Measurements from ENCODE around the gene PIGN. TPM values are rescaled to one million over a fixed set of nuclear protein-coding genes. Genes with fewer than 3 reads are reported as not detected.

Gene PIGN
- total RNA-seq, 3 donors from 2014 or later = 29.5 to 40.4 (median 36.3) TPM

DNA sequence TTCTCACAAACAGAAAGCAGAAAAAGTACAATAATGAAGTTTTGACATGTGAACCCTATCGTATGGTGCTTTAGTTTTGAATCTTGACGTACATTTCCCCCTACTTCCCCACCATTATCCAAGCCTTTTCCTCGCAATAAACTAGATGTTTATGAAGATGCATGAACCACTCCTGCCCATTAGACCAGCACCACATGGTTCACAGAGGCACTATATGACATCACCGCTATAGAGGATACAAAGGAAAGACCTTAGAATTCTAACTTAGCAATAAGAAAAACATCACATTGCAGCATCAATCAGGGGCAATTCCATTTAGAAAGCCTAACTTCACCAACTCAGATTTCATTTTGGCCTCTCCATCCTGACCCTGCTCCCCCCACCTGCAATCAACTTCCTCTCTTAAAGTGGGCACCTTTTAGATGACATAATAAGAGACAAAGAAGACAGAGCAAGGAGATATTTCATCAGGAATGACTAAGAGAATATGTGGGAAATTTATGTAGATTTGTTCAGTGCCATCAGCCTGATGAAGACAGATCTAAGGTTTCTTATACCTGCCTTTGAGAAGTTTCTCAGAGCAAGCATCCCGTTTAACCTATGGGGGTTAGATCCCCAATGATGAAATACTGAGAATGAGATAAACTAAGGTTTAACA lies 124.9 kb downstream of the PIGN start:
- no peak for DNase-seq
- peak; percentile 64 for ATAC-seq
- Histone ChIP-seq H3K36me3 (ENCODE audit: low read depth) (no peaks in the 10 kb centered on the region), H3K9me3 (no peaks in the 10 kb centered on the region), H3K4me1 (ENCODE audit: low read depth) (no peaks in the 10 kb centered on the region), H3K4me3 (no peak overlapping the region)
- intact Hi-C loops (cut with DNase I, micrococcal nuclease) = no loop called here
- TF ChIP-seq, protein P1, sequence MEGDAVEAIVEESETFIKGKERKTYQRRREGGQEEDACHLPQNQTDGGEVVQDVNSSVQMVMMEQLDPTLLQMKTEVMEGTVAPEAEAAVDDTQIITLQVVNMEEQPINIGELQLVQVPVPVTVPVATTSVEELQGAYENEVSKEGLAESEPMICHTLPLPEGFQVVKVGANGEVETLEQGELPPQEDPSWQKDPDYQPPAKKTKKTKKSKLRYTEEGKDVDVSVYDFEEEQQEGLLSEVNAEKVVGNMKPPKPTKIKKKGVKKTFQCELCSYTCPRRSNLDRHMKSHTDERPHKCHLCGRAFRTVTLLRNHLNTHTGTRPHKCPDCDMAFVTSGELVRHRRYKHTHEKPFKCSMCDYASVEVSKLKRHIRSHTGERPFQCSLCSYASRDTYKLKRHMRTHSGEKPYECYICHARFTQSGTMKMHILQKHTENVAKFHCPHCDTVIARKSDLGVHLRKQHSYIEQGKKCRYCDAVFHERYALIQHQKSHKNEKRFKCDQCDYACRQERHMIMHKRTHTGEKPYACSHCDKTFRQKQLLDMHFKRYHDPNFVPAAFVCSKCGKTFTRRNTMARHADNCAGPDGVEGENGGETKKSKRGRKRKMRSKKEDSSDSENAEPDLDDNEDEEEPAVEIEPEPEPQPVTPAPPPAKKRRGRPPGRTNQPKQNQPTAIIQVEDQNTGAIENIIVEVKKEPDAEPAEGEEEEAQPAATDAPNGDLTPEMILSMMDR (IDR thresholded peaks at IDR 0.05) = no peak

DNA sequence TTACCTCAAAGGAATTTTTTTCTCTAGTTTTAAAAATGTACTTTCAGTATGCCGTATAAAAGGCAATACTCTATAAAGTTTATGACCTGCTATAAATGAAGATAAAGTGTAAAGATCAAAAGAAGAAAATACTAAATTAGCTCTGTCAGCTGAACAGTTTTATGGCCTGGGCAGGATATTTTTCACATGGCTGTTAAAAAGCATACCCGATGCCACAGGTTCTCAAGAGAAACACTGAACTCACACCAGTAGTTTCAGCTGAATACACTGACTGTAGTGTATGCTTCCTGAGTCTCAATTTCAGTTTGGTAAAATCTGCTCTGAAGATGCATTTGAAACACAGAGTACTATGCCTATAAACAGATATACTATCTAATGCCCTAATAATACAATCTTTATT lies 126.0 kb downstream of the PIGN start:
- no peaks in the 10 kb centered on the region for H3K9me3 ChIP-seq
- H3K4me1 ChIP-seq (ENCODE audit: low read depth) = no peaks in the 10 kb centered on the region
- no peaks in the 10 kb centered on the region for H3K36me3 ChIP-seq (ENCODE audit: low read depth)
- DNase-seq = peak in 1 of 3 donors; percentile 54
- TF ChIP-seq, protein P1 (IDR thresholded peaks at IDR 0.05) = no peak
- intact Hi-C loops (cut with DNase I, micrococcal nuclease) = no loop called here
- no peak overlapping the region for H3K4me3 ChIP-seq
- peak; percentile 89 for ATAC-seq

DNA sequence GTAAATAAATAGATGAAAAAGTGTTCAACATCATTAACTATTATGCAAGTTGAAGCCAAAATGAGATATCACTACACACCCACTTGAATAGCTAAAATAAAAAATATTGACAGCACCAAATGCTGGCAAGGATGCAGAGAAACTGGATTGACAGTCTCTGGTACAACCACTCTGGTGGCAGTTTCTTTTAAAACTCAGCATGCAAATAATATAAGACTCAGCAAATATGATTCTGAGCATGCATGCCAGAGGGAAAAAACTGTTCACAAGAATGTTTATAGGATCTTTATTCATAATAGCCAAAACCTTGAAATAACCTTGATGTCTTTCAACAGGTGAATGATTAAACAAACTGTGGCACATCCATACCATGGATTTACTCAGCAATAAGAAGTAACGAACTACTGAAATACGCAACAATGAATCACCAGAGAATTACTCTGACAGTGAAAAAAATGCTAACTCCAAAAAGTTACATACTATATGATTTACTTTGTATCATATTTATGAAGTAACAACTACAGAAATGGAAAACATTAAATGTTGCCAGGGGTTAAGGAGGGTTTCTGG lies 131.8 kb downstream of the PIGN start:
- intact Hi-C loops (cut with DNase I, micrococcal nuclease) = no loop called here
- ATAC-seq (peak; percentile 71), DNase-seq (no peak)
- H3K36me3 ChIP-seq (ENCODE audit: low read depth) = no peaks in the 10 kb centered on the region
- TF ChIP-seq, protein P1 (IDR thresholded peaks at IDR 0.05) = no peak
- no peaks in the 10 kb centered on the region for H3K9me3 ChIP-seq
- H3K4me3 ChIP-seq = no peak overlapping the region
- H3K4me1 ChIP-seq (ENCODE audit: low read depth) = peaks cover 3% of the 10 kb centered on the region

DNA sequence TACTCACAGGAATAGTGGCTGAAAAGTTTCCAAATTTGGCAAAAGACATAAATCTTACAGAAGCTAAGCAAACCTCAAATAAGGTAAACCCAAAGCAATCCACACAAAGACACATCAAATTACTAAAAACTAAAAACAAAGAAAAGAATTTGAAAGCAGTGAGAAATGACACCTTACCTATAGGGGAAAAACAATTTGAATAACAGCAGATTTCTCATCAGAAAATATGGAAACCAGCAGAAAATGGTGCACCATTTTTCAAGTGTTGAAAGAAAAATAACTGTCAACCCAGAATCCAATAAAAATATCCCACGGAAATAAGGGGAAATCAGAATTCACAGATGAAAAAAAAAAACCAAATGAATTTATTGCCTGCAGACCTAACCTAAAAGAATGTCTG lies 138.6 kb downstream of the PIGN start:
- no peak for ATAC-seq
- H3K4me1 ChIP-seq (ENCODE audit: low read depth) = no peaks in the 10 kb centered on the region
- DNase-seq = no peak
- H3K9me3 ChIP-seq = peaks cover 5% of the 10 kb centered on the region
- TF ChIP-seq, protein P1 (IDR thresholded peaks at IDR 0.05) = no peak
- H3K4me3 ChIP-seq = no peak overlapping the region
- H3K36me3 ChIP-seq (ENCODE audit: low read depth) = no peaks in the 10 kb centered on the region
- intact Hi-C loops (cut with DNase I, micrococcal nuclease) = no loop called here

DNA sequence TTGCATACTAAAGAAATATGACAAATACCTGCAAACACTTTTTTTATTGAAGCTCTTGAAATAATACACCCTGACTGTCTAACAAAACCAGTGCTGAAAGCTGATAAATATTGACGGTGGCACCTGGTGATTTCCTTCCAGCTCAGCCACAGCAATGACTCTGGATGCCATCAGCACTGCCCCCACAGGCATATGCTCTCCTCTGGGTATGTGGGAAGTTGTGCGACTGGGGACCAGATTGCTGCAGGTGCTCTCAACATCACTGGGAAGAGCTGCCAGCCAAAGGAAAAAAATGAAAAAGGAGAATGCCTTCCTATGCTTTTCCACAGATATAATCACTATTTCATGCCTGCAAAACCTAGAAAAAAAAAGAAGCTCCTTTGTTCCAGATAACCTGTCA lies 141.5 kb downstream of the PIGN start:
- intact Hi-C loops (cut with DNase I, micrococcal nuclease) = no loop called here
- TF ChIP-seq, protein P1 (IDR thresholded peaks at IDR 0.05) = no peak
- peaks cover 5% of the 10 kb centered on the region for H3K9me3 ChIP-seq

More for the DNA sequence above, 141.5 kb downstream of the PIGN start:
- Histone ChIP-seq H3K4me3 (no peak overlapping the region), H3K36me3 (ENCODE audit: low read depth) (no peaks in the 10 kb centered on the region), H3K4me1 (ENCODE audit: low read depth) (no peaks in the 10 kb centered on the region)
- no peak for DNase-seq
- no peak for ATAC-seq
